ENCODE results near the gene CLASP2. TPM values are rescaled to one million over a fixed set of nuclear protein-coding genes. Genes with fewer than 3 reads are reported as not detected.

CLASP2 gene
- total RNA-seq, 1 donor from 2014 or later, result 70.9 TPM

DNA sequence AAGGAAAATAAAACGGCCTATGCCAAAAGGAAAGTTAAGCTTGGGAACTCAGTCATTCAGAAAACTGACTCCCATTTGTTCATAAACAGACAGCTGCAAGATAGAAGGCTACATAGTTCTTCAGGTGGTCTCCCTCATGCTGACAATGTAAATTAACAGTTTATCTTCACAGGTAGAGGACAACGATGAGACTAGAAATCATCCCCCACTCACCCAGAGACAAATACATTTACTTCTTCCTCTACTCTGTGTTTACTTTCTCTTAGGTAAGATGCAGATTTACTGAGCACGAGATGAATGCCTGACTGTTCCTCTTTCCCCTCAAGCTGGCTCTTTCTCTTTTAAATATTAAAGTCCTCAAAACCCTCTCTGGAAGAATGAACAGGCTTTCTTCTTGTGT is 160.2 kb downstream of the CLASP2 start:
- Mint-ChIP-seq H3K9me3 (no peaks in the 10 kb centered on the region), H3K4me1 (ENCODE audit: low read depth) (no peaks in the 10 kb centered on the region), H3K36me3 (ENCODE audit: low read depth) (peaks cover 17% of the 10 kb centered on the region), H3K27me3 (ENCODE audit: low read depth) (no peaks in the 10 kb centered on the region), H3K4me3 (ENCODE audit: low read depth) (no peak overlapping the region), H3K27ac (no peak overlapping the region)
- intact Hi-C loops (cut with micrococcal nuclease), result no loop called here
- no peak for DNase-seq (ENCODE audit: low spot score)

DNA sequence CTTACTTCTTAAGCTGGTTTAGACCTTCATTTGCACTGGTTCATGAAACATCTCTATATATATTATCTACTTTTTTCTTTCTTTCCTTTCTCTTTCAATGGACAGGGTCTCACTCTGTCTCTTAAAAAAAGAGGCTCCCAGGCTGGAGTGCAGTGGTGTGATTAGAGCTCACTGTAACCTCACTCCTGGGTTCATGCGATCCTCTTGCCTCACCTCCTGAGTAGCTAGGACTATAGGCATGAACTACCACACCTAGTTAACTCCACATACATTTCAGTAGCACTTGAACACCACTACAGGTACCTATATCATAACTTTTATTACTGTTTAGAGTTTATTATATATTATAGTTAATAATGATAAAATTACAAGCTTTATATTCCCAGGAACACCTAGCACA is 160.8 kb downstream of the CLASP2 start:
- Mint-ChIP-seq H3K4me3 (ENCODE audit: low read depth) (no peak overlapping the region), H3K36me3 (ENCODE audit: low read depth) (peaks cover 20% of the 10 kb centered on the region), H3K4me1 (ENCODE audit: low read depth) (no peaks in the 10 kb centered on the region), H3K9me3 (no peaks in the 10 kb centered on the region), H3K27me3 (ENCODE audit: low read depth) (no peaks in the 10 kb centered on the region), H3K27ac (no peak overlapping the region)
- intact Hi-C loops (cut with micrococcal nuclease), result no loop called here
- no peak for DNase-seq (ENCODE audit: low spot score)

GRCh38 chr3:33547101-33547500 is 171.0 kb downstream of the CLASP2 start:
- Mint-ChIP-seq H3K36me3 (ENCODE audit: low read depth) (peaks cover 23% of the 10 kb centered on the region), H3K27me3 (ENCODE audit: low read depth) (no peaks in the 10 kb centered on the region)

GRCh38 chr3:33544126-33544525 is 173.9 kb downstream of the CLASP2 start:
- peaks cover 4% of the 10 kb centered on the region for H3K4me1 Mint-ChIP-seq (ENCODE audit: low read depth)
- intact Hi-C loops (cut with micrococcal nuclease), result no loop called here
- no peaks in the 10 kb centered on the region for H3K27me3 Mint-ChIP-seq (ENCODE audit: low read depth)
- peaks cover 13% of the 10 kb centered on the region for H3K9me3 Mint-ChIP-seq
- peaks cover 16% of the 10 kb centered on the region for H3K36me3 Mint-ChIP-seq (ENCODE audit: low read depth)
- H3K27ac Mint-ChIP-seq, result no peak overlapping the region
- no peak for DNase-seq (ENCODE audit: low spot score)
- no peak overlapping the region for H3K4me3 Mint-ChIP-seq (ENCODE audit: low read depth)

More at GRCh38 chr3:33547101-33547500, 171.0 kb downstream of the CLASP2 start:
- DNase-seq (ENCODE audit: low spot score), result no peak
- Mint-ChIP-seq H3K9me3 (peaks cover 13% of the 10 kb centered on the region), H3K27ac (no peak overlapping the region), H3K4me3 (ENCODE audit: low read depth) (no peak overlapping the region), H3K4me1 (ENCODE audit: low read depth) (no peaks in the 10 kb centered on the region)
- intact Hi-C loops (cut with micrococcal nuclease), result no loop called here

DNA sequence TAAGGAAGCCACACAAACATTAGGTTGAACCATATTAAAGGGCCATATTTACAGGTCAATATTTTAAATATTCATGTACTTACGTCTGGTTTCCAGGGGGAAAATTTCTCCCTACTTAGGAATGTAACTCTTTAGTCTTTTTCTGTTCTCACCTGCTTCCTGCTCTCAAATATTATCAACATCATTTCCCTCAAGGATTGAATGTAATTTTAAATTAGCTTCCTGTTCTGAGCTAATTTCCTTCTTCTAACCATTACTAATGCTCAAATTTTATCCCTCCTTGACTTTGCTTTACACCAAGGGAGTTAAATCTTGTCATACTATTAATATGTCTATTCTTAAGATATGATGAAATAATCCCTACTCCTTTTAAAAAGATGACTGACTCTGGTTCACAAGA is 174.5 kb downstream of the CLASP2 start:
- Mint-ChIP-seq H3K27ac (no peak overlapping the region), H3K9me3 (peaks cover 11% of the 10 kb centered on the region), H3K4me3 (ENCODE audit: low read depth) (no peak overlapping the region), H3K36me3 (ENCODE audit: low read depth) (peaks cover 16% of the 10 kb centered on the region), H3K4me1 (ENCODE audit: low read depth) (peaks cover 4% of the 10 kb centered on the region), H3K27me3 (ENCODE audit: low read depth) (no peaks in the 10 kb centered on the region)
- intact Hi-C loops (cut with micrococcal nuclease), result no loop called here
- no peak for DNase-seq (ENCODE audit: low spot score)

DNA sequence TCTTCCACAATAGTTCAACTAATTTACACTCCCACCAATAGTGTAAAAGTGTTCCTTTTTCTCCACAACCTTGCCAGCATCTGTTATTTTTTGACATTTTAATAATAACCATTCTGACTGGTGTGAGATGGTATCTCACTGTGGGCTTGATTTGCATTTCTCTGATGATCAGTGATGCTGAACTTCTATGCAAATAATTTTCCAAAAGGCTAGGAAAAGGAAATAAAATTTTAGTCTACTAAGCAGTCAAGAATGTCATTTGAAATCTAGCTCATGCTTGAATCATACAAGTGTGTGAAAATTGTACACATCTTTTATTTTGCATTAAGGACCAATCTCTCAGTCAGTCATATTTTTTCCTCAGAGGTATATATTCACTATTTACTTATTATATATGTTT is 176.1 kb downstream of the CLASP2 start:
- intact Hi-C loops (cut with micrococcal nuclease), result no loop called here
- H3K4me3 Mint-ChIP-seq (ENCODE audit: low read depth), result no peak overlapping the region
- peaks cover 4% of the 10 kb centered on the region for H3K4me1 Mint-ChIP-seq (ENCODE audit: low read depth)
- no peak overlapping the region for H3K27ac Mint-ChIP-seq
- peaks cover 26% of the 10 kb centered on the region for H3K36me3 Mint-ChIP-seq (ENCODE audit: low read depth)
- H3K27me3 Mint-ChIP-seq (ENCODE audit: low read depth), result no peaks in the 10 kb centered on the region
- H3K9me3 Mint-ChIP-seq, result peaks cover 3% of the 10 kb centered on the region
- no peak for DNase-seq (ENCODE audit: low spot score)

DNA sequence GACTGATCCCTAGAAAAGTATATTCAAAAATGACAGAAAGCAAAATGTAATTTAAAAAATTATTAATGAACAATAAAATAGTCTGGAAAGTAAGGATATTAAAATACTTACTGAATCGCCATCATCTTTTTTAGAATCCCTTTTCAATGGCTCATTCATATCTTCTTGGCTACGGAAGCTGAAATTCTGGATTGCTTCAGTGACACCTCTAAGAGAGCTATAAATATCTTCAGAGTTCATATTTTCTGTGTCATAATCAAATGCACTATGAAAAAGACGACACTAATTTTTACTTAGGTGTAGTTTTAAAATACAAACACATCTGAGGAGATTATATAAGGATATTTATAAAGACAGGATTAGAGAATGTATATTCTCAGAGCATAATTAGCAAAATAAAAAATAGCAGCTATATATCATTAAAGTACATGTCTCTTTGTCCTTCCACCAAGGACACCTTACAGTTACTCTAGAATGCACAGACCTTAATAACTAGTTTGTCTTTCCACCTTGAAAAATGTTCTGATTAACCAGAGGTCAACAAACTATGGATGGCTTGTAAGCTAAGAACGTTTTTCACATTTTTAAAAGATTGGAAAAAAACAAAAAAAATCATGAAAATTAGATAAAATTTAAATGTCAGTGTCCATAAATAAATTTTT is 179.2 kb downstream of the CLASP2 start:
- Mint-ChIP-seq H3K36me3 (ENCODE audit: low read depth) (peaks cover 37% of the 10 kb centered on the region), H3K4me3 (ENCODE audit: low read depth) (no peak overlapping the region), H3K9me3 (no peaks in the 10 kb centered on the region)

DNA sequence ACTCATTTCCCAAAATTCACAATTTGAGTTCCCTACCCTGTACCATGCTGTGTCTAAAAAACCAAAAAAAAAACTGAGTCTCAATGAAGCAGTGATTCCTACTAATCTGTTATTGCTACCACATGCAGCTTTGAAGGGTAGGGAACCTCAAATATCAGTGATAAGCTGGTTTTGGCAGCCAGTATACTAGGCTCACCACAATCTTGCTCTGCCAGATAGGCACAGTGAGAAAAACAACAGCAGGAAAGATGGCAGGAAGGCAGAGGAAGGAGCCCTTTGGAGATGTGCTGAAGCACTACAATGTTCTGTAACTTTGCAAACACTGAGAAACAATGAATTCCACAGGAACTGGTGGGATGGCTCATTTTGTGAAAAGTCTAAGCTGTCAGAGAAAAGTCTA is 180.9 kb downstream of the CLASP2 start:
- no peak overlapping the region for H3K4me3 Mint-ChIP-seq (ENCODE audit: low read depth)
- H3K27ac Mint-ChIP-seq, result no peak overlapping the region
- no peaks in the 10 kb centered on the region for H3K27me3 Mint-ChIP-seq (ENCODE audit: low read depth)
- intact Hi-C loops (cut with micrococcal nuclease), result no loop called here
- peaks cover 4% of the 10 kb centered on the region for H3K4me1 Mint-ChIP-seq (ENCODE audit: low read depth)
- H3K9me3 Mint-ChIP-seq, result no peaks in the 10 kb centered on the region
- peaks cover 42% of the 10 kb centered on the region for H3K36me3 Mint-ChIP-seq (ENCODE audit: low read depth)
- DNase-seq (ENCODE audit: low spot score), result no peak

More for the DNA sequence above, 179.2 kb downstream of the CLASP2 start:
- intact Hi-C loops (cut with micrococcal nuclease), result no loop called here
- H3K27ac Mint-ChIP-seq, result no peak overlapping the region
- H3K27me3 Mint-ChIP-seq (ENCODE audit: low read depth), result no peaks in the 10 kb centered on the region
- no peak for DNase-seq (ENCODE audit: low spot score)
- H3K4me1 Mint-ChIP-seq (ENCODE audit: low read depth), result peaks cover 4% of the 10 kb centered on the region

- H3K27ac Mint-ChIP-seq, result no peak overlapping the region
- H3K36me3 Mint-ChIP-seq (ENCODE audit: low read depth), result peaks cover 77% of the 10 kb centered on the region
- H3K27me3 Mint-ChIP-seq (ENCODE audit: low read depth), result no peaks in the 10 kb centered on the region
These were observed 191.3 kb downstream of the CLASP2 start for GRCh38 chr3:33526787-33527186.

GRCh38 chr3:33525232-33525631 is 192.8 kb downstream of the CLASP2 start:
- H3K4me1 Mint-ChIP-seq (ENCODE audit: low read depth), result no peaks in the 10 kb centered on the region
- peaks cover 38% of the 10 kb centered on the region for H3K9me3 Mint-ChIP-seq
- no peak overlapping the region for H3K4me3 Mint-ChIP-seq (ENCODE audit: low read depth)
- no peak overlapping the region for H3K27ac Mint-ChIP-seq
- no peaks in the 10 kb centered on the region for H3K27me3 Mint-ChIP-seq (ENCODE audit: low read depth)
- no peak for DNase-seq (ENCODE audit: low spot score)
- peaks cover 73% of the 10 kb centered on the region for H3K36me3 Mint-ChIP-seq (ENCODE audit: low read depth)
- intact Hi-C loops (cut with micrococcal nuclease), result no loop called here

More at GRCh38 chr3:33526787-33527186, 191.3 kb downstream of the CLASP2 start:
- DNase-seq (ENCODE audit: low spot score), result no peak
- intact Hi-C loops (cut with micrococcal nuclease), result no loop called here
- Mint-ChIP-seq H3K4me3 (ENCODE audit: low read depth) (no peak overlapping the region), H3K9me3 (peaks cover 43% of the 10 kb centered on the region), H3K4me1 (ENCODE audit: low read depth) (no peaks in the 10 kb centered on the region)

DNA sequence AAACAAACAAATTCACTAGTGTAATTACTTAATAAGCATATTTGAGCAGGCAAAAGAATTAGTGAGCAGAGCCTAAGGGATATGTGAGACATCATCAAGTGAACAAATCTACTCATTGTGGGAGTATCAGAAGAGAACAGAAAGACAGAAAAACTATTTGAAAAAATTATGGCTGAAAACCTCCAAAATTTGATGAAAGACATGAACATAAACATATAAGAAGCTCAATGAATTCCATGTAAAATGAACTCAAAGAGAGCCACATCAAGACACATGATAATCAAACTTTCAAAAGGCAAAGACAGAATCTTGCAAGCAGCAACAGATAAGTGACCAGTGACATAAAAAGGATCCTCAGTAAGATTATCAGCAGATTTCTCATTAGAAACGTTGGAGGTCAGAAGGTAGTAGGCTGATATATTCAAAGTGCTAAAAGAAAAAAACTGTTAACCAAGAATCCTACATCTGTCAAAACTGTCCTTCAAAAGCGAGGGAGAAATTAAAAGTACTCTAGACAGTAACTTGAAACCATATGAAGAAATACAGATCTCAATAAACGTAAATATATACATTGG is 194.9 kb downstream of the CLASP2 start:
- Mint-ChIP-seq H3K36me3 (ENCODE audit: low read depth) (peaks cover 59% of the 10 kb centered on the region), H3K4me1 (ENCODE audit: low read depth) (no peaks in the 10 kb centered on the region), H3K9me3 (peaks cover 27% of the 10 kb centered on the region), H3K27me3 (ENCODE audit: low read depth) (no peaks in the 10 kb centered on the region), H3K4me3 (ENCODE audit: low read depth) (no peak overlapping the region), H3K27ac (no peak overlapping the region)
- intact Hi-C loops (cut with micrococcal nuclease), result no loop called here
- no peak for DNase-seq (ENCODE audit: low spot score)

DNA sequence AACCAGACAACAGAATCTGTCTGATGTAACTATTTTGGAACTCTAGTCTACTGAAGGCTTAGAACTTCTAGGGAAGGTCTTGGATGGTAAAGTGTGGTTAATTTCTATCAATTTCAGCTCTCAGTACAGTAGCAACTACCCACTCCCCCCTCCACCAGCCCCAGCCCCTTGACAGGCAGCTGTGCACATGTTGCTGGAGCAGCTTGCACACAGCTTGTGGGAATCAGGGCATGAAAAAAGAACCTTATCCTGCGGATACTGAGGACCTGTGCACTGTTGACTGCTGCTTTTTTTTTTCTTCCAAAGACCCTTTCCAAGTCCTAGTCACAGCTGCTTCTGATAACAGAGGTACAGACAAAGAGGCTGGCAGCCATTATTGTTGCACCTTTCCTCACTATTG is 196.3 kb downstream of the CLASP2 start:
- H3K36me3 Mint-ChIP-seq (ENCODE audit: low read depth), result peaks cover 48% of the 10 kb centered on the region
- H3K27me3 Mint-ChIP-seq (ENCODE audit: low read depth), result no peaks in the 10 kb centered on the region
- H3K4me3 Mint-ChIP-seq (ENCODE audit: low read depth), result no peak overlapping the region
- no peak overlapping the region for H3K27ac Mint-ChIP-seq
- no peaks in the 10 kb centered on the region for H3K4me1 Mint-ChIP-seq (ENCODE audit: low read depth)
- no peak for DNase-seq (ENCODE audit: low spot score)
- peaks cover 17% of the 10 kb centered on the region for H3K9me3 Mint-ChIP-seq
- intact Hi-C loops (cut with micrococcal nuclease), result no loop called here

- intact Hi-C loops (cut with micrococcal nuclease), result no loop called here
- Mint-ChIP-seq H3K4me3 (ENCODE audit: low read depth) (no peak overlapping the region), H3K27ac (no peak overlapping the region), H3K4me1 (ENCODE audit: low read depth) (no peaks in the 10 kb centered on the region), H3K27me3 (ENCODE audit: low read depth) (no peaks in the 10 kb centered on the region), H3K9me3 (no peaks in the 10 kb centered on the region), H3K36me3 (ENCODE audit: low read depth) (peaks cover 40% of the 10 kb centered on the region)
- no peak for DNase-seq (ENCODE audit: low spot score)
These were observed 204.7 kb downstream of the CLASP2 start for GRCh38 chr3:33513262-33513863.
